ENCODE results near the gene GRIK1.

The GRIK1 gene

GRCh38 chr21:29508301-29508700, 431.5 kb downstream of the GRIK1 start:
- no peak overlapping the region for H3K9ac ChIP-seq (ENCODE audit: low read length)
- no peaks in the 10 kb centered on the region for H3K9me3 ChIP-seq (ENCODE audit: insufficient read depth, low read depth, low read length)
- no peaks in the 10 kb centered on the region for H3K36me3 ChIP-seq (ENCODE audit: control insufficient read depth in 1 of 2, insufficient read depth in 2 of 2, low read length in 2 of 2)
- no peak overlapping the region for H3K23ac ChIP-seq (ENCODE audit: low read length)
- H3K27me3 ChIP-seq (ENCODE audit: insufficient read depth, low read length), result no peaks in the 10 kb centered on the region
- H4K12ac ChIP-seq (ENCODE audit: low read depth, low read length), result no peak overlapping the region
- no peaks in the 10 kb centered on the region for H3K79me2 ChIP-seq (ENCODE audit: control insufficient read depth, insufficient read depth, low read length, poor library complexity)
- no peak overlapping the region for H3K27ac ChIP-seq (ENCODE audit: low read depth, low read length)
- no peak overlapping the region for H3K14ac ChIP-seq (ENCODE audit: low read length)
- no peak overlapping the region for H4K91ac ChIP-seq (ENCODE audit: low read depth, low read length)
- H2AK5ac ChIP-seq (ENCODE audit: low read length), result no peak overlapping the region
- no peak overlapping the region for H2BK12ac ChIP-seq (ENCODE audit: low read length)
- H3K79me1 ChIP-seq (ENCODE audit: low read length), result no peaks in the 10 kb centered on the region
- H2BK5ac ChIP-seq (ENCODE audit: low read depth, low read length, poor library complexity), result no peak overlapping the region
- H2BK120ac ChIP-seq (ENCODE audit: insufficient read depth, low read length, poor library complexity), result no peak overlapping the region
- no peak overlapping the region for H3K4ac ChIP-seq (ENCODE audit: low read depth, low read length)
- no CpG with 5 or more reads among the region's 4 CpGs for whole genome bisulfite sequencing (ENCODE audit: extremely low coverage, insufficient coverage, insufficient read length)
- no peak for DNase-seq
- no peaks in the 10 kb centered on the region for H3K4me1 ChIP-seq (ENCODE audit: control insufficient read depth in 1 of 2, insufficient read depth in 2 of 2, low read length in 2 of 2)
- peak overlapping the region; percentile 35 for H3K4me3 ChIP-seq (ENCODE audit: low read depth, low read length)
- no peak overlapping the region for H3K4me2 ChIP-seq (ENCODE audit: low read length)
- H2AFZ ChIP-seq (ENCODE audit: insufficient read depth, low read length, poor library complexity), result no peak overlapping the region
- no peak overlapping the region for H3K18ac ChIP-seq (ENCODE audit: low read length)
- no peak overlapping the region for H4K8ac ChIP-seq (ENCODE audit: low read depth, low read length)

DNA sequence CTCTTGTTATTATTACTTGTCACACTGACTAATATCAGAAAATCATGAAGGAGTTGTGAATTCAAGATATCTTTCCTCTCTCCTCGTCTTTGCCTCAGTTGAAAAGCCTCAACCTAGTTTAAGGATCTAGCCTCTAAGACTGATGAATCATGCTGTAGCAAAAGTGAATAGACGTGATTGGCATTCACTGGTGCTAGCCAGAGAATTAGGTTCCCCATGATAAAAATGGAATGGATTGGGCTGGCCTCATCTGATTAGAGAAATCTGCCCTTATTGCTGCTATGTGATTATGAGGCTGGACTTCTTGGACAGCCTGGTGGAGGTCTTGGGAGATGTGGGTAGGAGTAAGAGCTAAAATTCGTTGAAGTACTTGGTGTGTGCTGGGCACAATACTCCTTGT, 432.8 kb downstream of the GRIK1 start:
- Histone ChIP-seq H4K91ac (ENCODE audit: low read depth, low read length) (no peak overlapping the region), H3K18ac (ENCODE audit: low read length) (no peak overlapping the region), H3K9me3 (ENCODE audit: insufficient read depth, low read depth, low read length) (no peaks in the 10 kb centered on the region), H2AK5ac (ENCODE audit: low read length) (no peak overlapping the region), H2BK120ac (ENCODE audit: insufficient read depth, low read length, poor library complexity) (no peak overlapping the region), H3K79me1 (ENCODE audit: low read length) (no peaks in the 10 kb centered on the region), H3K9ac (ENCODE audit: low read length) (no peak overlapping the region), H3K4me2 (ENCODE audit: low read length) (no peak overlapping the region), H3K27ac (ENCODE audit: low read depth, low read length) (no peak overlapping the region), H3K27me3 (ENCODE audit: insufficient read depth, low read length) (no peaks in the 10 kb centered on the region), H4K12ac (ENCODE audit: low read depth, low read length) (no peak overlapping the region), H3K79me2 (ENCODE audit: control insufficient read depth, insufficient read depth, low read length, poor library complexity) (no peaks in the 10 kb centered on the region), H3K23ac (ENCODE audit: low read length) (no peak overlapping the region), H3K4me3 (ENCODE audit: low read depth, low read length) (no peak overlapping the region), H3K4me1 (ENCODE audit: control insufficient read depth in 1 of 2, insufficient read depth in 2 of 2, low read length in 2 of 2) (no peaks in the 10 kb centered on the region), H2BK12ac (ENCODE audit: low read length) (no peak overlapping the region), H3K36me3 (ENCODE audit: control insufficient read depth in 1 of 2, insufficient read depth in 2 of 2, low read length in 2 of 2) (no peaks in the 10 kb centered on the region), H4K8ac (ENCODE audit: low read depth, low read length) (no peak overlapping the region), H3K4ac (ENCODE audit: low read depth, low read length) (no peak overlapping the region), H2AFZ (ENCODE audit: insufficient read depth, low read length, poor library complexity) (no peak overlapping the region), H3K14ac (ENCODE audit: low read length) (no peak overlapping the region), H2BK5ac (ENCODE audit: low read depth, low read length, poor library complexity) (no peak overlapping the region)
- no CpG with 5 or more reads among the region's 3 CpGs for WGBS (ENCODE audit: extremely low coverage, insufficient coverage, insufficient read length)
- peak in 1 of 2 donors; percentile 30 for DNase-seq

GRCh38 chr21:29506214-29506613, 433.6 kb downstream of the GRIK1 start:
- Histone ChIP-seq H3K4me3 (ENCODE audit: low read depth, low read length) (no peak overlapping the region), H3K4ac (ENCODE audit: low read depth, low read length) (no peak overlapping the region), H4K12ac (ENCODE audit: low read depth, low read length) (no peak overlapping the region), H4K8ac (ENCODE audit: low read depth, low read length) (no peak overlapping the region), H3K79me1 (ENCODE audit: low read length) (no peaks in the 10 kb centered on the region), H3K9me3 (ENCODE audit: insufficient read depth, low read depth, low read length) (no peaks in the 10 kb centered on the region), H3K79me2 (ENCODE audit: control insufficient read depth, insufficient read depth, low read length, poor library complexity) (no peaks in the 10 kb centered on the region), H2BK5ac (ENCODE audit: low read depth, low read length, poor library complexity) (no peak overlapping the region), H3K4me1 (ENCODE audit: control insufficient read depth in 1 of 2, insufficient read depth in 2 of 2, low read length in 2 of 2) (no peaks in the 10 kb centered on the region), H2AFZ (ENCODE audit: insufficient read depth, low read length, poor library complexity) (no peak overlapping the region), H4K91ac (ENCODE audit: low read depth, low read length) (no peak overlapping the region), H3K27ac (ENCODE audit: low read depth, low read length) (no peak overlapping the region), H2BK12ac (ENCODE audit: low read length) (no peak overlapping the region), H3K36me3 (ENCODE audit: control insufficient read depth in 1 of 2, insufficient read depth in 2 of 2, low read length in 2 of 2) (no peaks in the 10 kb centered on the region), H3K9ac (ENCODE audit: low read length) (no peak overlapping the region), H3K4me2 (ENCODE audit: low read length) (no peak overlapping the region), H3K23ac (ENCODE audit: low read length) (no peak overlapping the region), H3K18ac (ENCODE audit: low read length) (no peak overlapping the region), H2BK120ac (ENCODE audit: insufficient read depth, low read length, poor library complexity) (no peak overlapping the region), H2AK5ac (ENCODE audit: low read length) (no peak overlapping the region), H3K27me3 (ENCODE audit: insufficient read depth, low read length) (no peaks in the 10 kb centered on the region), H3K14ac (ENCODE audit: low read length) (no peak overlapping the region)
- no CpG with 5 or more reads among the region's 6 CpGs for WGBS (ENCODE audit: extremely low coverage, insufficient coverage, insufficient read length)
- DNase-seq, result peak in 1 of 2 donors; percentile 35

DNA sequence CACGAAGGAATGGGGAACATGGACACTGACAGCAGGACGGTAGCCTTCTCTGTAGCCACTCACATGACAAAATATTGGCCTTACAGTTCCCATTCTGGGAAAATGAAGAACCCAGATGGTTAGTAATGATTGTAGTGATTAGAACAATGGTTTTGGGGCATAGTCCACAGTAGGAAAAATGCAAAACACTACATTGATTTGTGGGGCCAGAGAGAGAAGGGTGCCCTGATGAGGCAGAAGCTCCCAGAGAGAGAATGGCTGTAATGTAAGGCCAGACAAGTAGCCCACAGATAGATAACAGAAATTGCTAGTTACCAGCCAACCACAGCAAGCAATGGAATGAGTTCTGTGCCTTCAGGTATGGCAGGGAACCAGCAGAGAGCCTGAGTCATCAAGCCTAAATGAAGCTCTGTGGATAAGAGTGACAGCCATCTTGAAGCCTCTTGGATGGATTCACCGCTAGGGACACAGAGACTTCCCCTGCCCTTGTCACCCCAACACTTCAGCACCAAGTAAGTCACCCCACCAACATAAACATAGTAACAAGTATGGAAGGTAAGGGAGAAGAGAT, 435.0 kb downstream of the GRIK1 start:
- H4K91ac ChIP-seq (ENCODE audit: low read depth, low read length), result no peak overlapping the region
- H3K18ac ChIP-seq (ENCODE audit: low read length), result no peak overlapping the region
- no peak overlapping the region for H3K14ac ChIP-seq (ENCODE audit: low read length)
- no peak overlapping the region for H3K4ac ChIP-seq (ENCODE audit: low read depth, low read length)
- H3K79me2 ChIP-seq (ENCODE audit: control insufficient read depth, insufficient read depth, low read length, poor library complexity), result no peaks in the 10 kb centered on the region
- no peak overlapping the region for H2BK12ac ChIP-seq (ENCODE audit: low read length)
- H3K9me3 ChIP-seq (ENCODE audit: insufficient read depth, low read depth, low read length), result no peaks in the 10 kb centered on the region
- no peak overlapping the region for H2BK120ac ChIP-seq (ENCODE audit: insufficient read depth, low read length, poor library complexity)
- H4K12ac ChIP-seq (ENCODE audit: low read depth, low read length), result no peak overlapping the region
- no peaks in the 10 kb centered on the region for H3K79me1 ChIP-seq (ENCODE audit: low read length)
- WGBS (ENCODE audit: extremely low coverage, insufficient coverage, insufficient read length), result no CpG with 5 or more reads among the region's 3 CpGs
- H3K4me3 ChIP-seq (ENCODE audit: low read depth, low read length), result no peak overlapping the region
- H3K4me2 ChIP-seq (ENCODE audit: low read length), result no peak overlapping the region
- H2BK5ac ChIP-seq (ENCODE audit: low read depth, low read length, poor library complexity), result no peak overlapping the region
- H3K36me3 ChIP-seq (ENCODE audit: control insufficient read depth in 1 of 2, insufficient read depth in 2 of 2, low read length in 2 of 2), result no peaks in the 10 kb centered on the region
- no peak overlapping the region for H4K8ac ChIP-seq (ENCODE audit: low read depth, low read length)
- H3K4me1 ChIP-seq (ENCODE audit: control insufficient read depth in 1 of 2, insufficient read depth in 2 of 2, low read length in 2 of 2), result no peaks in the 10 kb centered on the region
- H3K9ac ChIP-seq (ENCODE audit: low read length), result no peak overlapping the region
- H2AFZ ChIP-seq (ENCODE audit: insufficient read depth, low read length, poor library complexity), result no peak overlapping the region
- DNase-seq, result peak; percentile 92 to 93
- no peaks in the 10 kb centered on the region for H3K27me3 ChIP-seq (ENCODE audit: insufficient read depth, low read length)
- no peak overlapping the region for H3K23ac ChIP-seq (ENCODE audit: low read length)
- H2AK5ac ChIP-seq (ENCODE audit: low read length), result no peak overlapping the region
- no peak overlapping the region for H3K27ac ChIP-seq (ENCODE audit: low read depth, low read length)

All from trophoblast cell (in vitro differentiated cells and primary cell).